Measurements from ENCODE around the gene PPL. TPM values are rescaled to one million over a fixed set of nuclear protein-coding genes. Genes with fewer than 3 reads are reported as not detected.

Gene PPL
- total RNA-seq, 1 experiment from 2014 or later: 0.04 TPM

DNA sequence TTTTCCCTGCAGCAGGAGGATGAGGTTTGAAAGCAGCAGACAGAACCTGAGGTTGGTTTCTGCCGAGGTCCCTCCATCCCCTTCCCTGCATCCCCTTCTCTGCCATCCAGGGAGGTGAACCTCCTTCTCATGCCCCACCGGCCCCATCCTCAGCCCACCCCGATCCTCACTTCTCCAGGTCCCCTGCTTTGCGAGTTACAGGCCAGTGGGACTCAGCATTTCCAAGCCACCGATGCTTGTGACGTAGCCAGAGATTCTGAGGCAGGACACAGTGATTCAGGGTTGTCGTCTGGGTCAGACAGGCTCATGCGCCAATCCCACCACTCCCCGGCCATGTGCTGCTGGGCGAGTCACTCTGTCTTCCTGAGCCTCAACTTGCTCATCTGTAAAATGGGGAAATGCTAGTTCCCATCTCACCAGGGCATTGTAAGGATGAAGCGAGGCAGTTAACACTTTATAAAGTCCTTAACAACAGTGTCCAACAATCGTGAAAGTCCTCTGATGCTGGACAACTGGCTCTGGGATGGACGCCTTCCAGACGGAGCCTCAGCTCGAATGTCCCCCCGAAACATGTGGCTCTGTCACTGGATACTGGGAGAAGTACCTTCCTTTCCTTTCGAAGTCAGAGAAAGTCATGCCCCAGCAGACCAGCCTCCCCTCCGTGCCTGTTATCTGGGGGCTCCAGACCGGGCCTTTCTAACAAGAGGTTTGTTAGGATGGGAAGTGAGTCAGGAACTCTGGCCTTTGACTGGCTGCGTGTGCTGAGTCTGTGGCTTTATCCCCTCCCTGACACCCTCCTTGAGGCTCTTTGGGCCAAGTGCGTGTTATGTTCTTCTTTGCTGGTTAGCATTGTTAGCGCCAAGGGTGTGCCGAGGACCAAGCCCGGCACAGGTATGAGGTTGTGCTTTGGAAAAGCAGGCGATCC is 43.0 kb upstream of the PPL start:
- TF ChIP-seq, protein P1, sequence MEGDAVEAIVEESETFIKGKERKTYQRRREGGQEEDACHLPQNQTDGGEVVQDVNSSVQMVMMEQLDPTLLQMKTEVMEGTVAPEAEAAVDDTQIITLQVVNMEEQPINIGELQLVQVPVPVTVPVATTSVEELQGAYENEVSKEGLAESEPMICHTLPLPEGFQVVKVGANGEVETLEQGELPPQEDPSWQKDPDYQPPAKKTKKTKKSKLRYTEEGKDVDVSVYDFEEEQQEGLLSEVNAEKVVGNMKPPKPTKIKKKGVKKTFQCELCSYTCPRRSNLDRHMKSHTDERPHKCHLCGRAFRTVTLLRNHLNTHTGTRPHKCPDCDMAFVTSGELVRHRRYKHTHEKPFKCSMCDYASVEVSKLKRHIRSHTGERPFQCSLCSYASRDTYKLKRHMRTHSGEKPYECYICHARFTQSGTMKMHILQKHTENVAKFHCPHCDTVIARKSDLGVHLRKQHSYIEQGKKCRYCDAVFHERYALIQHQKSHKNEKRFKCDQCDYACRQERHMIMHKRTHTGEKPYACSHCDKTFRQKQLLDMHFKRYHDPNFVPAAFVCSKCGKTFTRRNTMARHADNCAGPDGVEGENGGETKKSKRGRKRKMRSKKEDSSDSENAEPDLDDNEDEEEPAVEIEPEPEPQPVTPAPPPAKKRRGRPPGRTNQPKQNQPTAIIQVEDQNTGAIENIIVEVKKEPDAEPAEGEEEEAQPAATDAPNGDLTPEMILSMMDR (conservative IDR thresholded peaks at IDR 0.05; ENCODE audit: low read depth, low read length): no peak
- TF ChIP-seq EZH2 (IDR thresholded peaks at IDR 0.05; ENCODE audit: borderline replicate concordance, low read depth, low read length, poor library complexity, severe bottlenecking): no peak

DNA sequence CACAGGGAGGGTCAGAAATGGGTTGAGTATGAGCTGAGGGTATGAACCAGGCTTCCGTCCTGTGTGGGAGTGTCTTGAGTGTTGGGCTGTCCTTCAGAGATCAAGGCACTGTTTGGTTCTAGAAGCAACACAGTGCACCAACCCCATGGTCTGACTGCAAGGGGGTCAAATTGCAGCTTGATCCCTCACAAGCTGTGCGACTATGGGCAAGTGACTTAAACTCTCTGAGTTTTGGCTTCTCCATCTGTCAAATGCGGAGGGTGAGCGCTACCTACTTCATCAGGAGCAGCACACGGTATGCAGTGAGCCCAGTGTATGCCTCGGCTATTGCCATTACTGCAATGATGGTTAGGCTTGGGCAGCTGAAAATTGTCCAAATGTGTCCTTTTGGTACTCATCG is 42.2 kb upstream of the PPL start:
- no peaks in the 10 kb centered on the region for H3K4me1 ChIP-seq (ENCODE audit: insufficient read depth, low read length, poor library complexity, severe bottlenecking)
- TF ChIP-seq, protein P1 (conservative IDR thresholded peaks at IDR 0.05; ENCODE audit: low read depth, low read length): no peak
- no peak for TF ChIP-seq EZH2 (IDR thresholded peaks at IDR 0.05; ENCODE audit: borderline replicate concordance, low read depth, low read length, poor library complexity, severe bottlenecking)
- intact Hi-C loops (cut with micrococcal nuclease; ENCODE audit: unreplicated experiment): no loop called here
- no peak overlapping the region for H3K27ac ChIP-seq (ENCODE audit: low read depth, low read length, poor library complexity, severe bottlenecking)
- H3K27me3 ChIP-seq (replicated peaks; ENCODE audit: insufficient read depth, low read depth, low read length, poor library complexity): no peaks in the 10 kb centered on the region
- H3K36me3 ChIP-seq (ENCODE audit: insufficient read depth, low read length, poor library complexity, severe bottlenecking): no peaks in the 10 kb centered on the region
- BruUV-seq (replicated peaks): no TSS peak
- ChIA-PET CTCF (no interaction called here), POLR2A (ENCODE audit: low non-redundant PET) (no interaction called here)
- no peak for DNase-seq (ENCODE audit: low spot score)
- H3K4me3 ChIP-seq (ENCODE audit: low read depth, low read length, poor library complexity, severe bottlenecking): no peak overlapping the region
- no peaks in the 10 kb centered on the region for H3K9me3 ChIP-seq (ENCODE audit: low read depth, low read length, poor library complexity, severe bottlenecking)

More for the DNA sequence above, 43.0 kb upstream of the PPL start:
- no peaks in the 10 kb centered on the region for H3K36me3 ChIP-seq (ENCODE audit: insufficient read depth, low read length, poor library complexity, severe bottlenecking)
- ChIA-PET POLR2A (ENCODE audit: low non-redundant PET) (no interaction called here), CTCF (no interaction called here)
- no peak overlapping the region for H3K27ac ChIP-seq (ENCODE audit: low read depth, low read length, poor library complexity, severe bottlenecking)
- no peak for DNase-seq (ENCODE audit: low spot score)
- intact Hi-C loops (cut with micrococcal nuclease; ENCODE audit: unreplicated experiment): no loop called here
- no peaks in the 10 kb centered on the region for H3K9me3 ChIP-seq (ENCODE audit: low read depth, low read length, poor library complexity, severe bottlenecking)
- no peak overlapping the region for H3K4me3 ChIP-seq (ENCODE audit: low read depth, low read length, poor library complexity, severe bottlenecking)
- BruUV-seq (replicated peaks): no TSS peak
- no peaks in the 10 kb centered on the region for H3K4me1 ChIP-seq (ENCODE audit: insufficient read depth, low read length, poor library complexity, severe bottlenecking)
- no peaks in the 10 kb centered on the region for H3K27me3 ChIP-seq (replicated peaks; ENCODE audit: insufficient read depth, low read depth, low read length, poor library complexity)

DNA sequence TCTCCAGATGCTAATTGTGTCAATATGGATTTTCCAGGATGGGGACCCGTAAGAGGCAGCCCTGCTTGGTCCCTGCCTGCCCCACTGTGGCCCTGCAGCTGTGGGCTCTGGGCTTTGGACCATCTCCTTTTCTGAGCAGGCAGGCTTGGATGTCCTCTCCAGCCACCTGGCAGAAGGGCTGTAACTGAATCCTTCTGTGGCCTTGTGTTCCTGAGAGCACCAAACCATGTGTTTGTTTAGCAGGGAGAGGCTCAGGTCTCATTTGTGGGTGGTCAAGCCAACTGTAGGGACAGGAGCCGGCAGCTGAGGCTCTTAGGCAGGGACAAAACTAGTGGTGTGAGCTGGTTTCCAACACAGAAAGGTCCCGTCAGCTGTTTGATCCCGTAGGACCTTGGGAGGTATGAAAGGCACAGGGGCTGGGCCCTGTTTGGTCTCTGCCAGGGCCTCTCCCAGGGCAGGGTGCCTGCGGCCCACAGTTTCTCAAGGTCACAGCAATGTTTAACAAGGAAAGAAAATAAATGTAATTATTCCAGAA is 39.7 kb upstream of the PPL start:
- no peaks in the 10 kb centered on the region for H3K4me1 ChIP-seq (ENCODE audit: insufficient read depth, low read length, poor library complexity, severe bottlenecking)
- POLR2A ChIA-PET (ENCODE audit: low non-redundant PET): no interaction called here
- H3K27ac ChIP-seq (ENCODE audit: low read depth, low read length, poor library complexity, severe bottlenecking): no peak overlapping the region
- no peaks in the 10 kb centered on the region for H3K9me3 ChIP-seq (ENCODE audit: low read depth, low read length, poor library complexity, severe bottlenecking)
- H3K4me3 ChIP-seq (ENCODE audit: low read depth, low read length, poor library complexity, severe bottlenecking): no peak overlapping the region
- CTCF ChIA-PET: interaction anchor here (0.6 kb wide), 1 partner anchor 150 kb away, joined by 3 read pairs; no protein-coding TSS in a partner anchor
- TF ChIP-seq, protein P1 (conservative IDR thresholded peaks at IDR 0.05; ENCODE audit: low read depth, low read length): no peak
- no peak for TF ChIP-seq EZH2 (IDR thresholded peaks at IDR 0.05; ENCODE audit: borderline replicate concordance, low read depth, low read length, poor library complexity, severe bottlenecking)
- BruUV-seq (replicated peaks): no TSS peak
- intact Hi-C loops (cut with micrococcal nuclease; ENCODE audit: unreplicated experiment): no loop called here
- DNase-seq (ENCODE audit: low spot score): no peak
- peaks cover 5% of the 10 kb centered on the region for H3K27me3 ChIP-seq (replicated peaks; ENCODE audit: insufficient read depth, low read depth, low read length, poor library complexity)
- no peaks in the 10 kb centered on the region for H3K36me3 ChIP-seq (ENCODE audit: insufficient read depth, low read length, poor library complexity, severe bottlenecking)
